ENCODE data around the gene NAPB.

- TF ChIP-seq, protein P1, sequence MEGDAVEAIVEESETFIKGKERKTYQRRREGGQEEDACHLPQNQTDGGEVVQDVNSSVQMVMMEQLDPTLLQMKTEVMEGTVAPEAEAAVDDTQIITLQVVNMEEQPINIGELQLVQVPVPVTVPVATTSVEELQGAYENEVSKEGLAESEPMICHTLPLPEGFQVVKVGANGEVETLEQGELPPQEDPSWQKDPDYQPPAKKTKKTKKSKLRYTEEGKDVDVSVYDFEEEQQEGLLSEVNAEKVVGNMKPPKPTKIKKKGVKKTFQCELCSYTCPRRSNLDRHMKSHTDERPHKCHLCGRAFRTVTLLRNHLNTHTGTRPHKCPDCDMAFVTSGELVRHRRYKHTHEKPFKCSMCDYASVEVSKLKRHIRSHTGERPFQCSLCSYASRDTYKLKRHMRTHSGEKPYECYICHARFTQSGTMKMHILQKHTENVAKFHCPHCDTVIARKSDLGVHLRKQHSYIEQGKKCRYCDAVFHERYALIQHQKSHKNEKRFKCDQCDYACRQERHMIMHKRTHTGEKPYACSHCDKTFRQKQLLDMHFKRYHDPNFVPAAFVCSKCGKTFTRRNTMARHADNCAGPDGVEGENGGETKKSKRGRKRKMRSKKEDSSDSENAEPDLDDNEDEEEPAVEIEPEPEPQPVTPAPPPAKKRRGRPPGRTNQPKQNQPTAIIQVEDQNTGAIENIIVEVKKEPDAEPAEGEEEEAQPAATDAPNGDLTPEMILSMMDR (IDR thresholded peaks at IDR 0.05), result no peak
- no peak for TF ChIP-seq POLR2A (IDR thresholded peaks at IDR 0.05)
Measured at GRCh38 chr20:23410916-23411695, 10.2 kb downstream of the NAPB start.
